Type B pancreatic cell (in vitro differentiated cells): ENCODE results near the gene HOXA7. TPM values are rescaled to one million over a fixed set of nuclear protein-coding genes. Genes with fewer than 3 reads are reported as not detected.
A peak's percentile ranks its signal among the peaks of the same experiment; 100 is the strongest.

Experiments
- DNase-seq: peaks from one replicate; pipeline ENCODE4 v3.0.0; 2021; ENCODE audit warnings: mixed read lengths; ENCODE audit not compliant: unreplicated experiment; ENCODE audit errors: extremely low spot score
- H3K27ac Mint-ChIP-seq: 2 replicates; pipeline ENCODE4 v1.8.0; 2021; ENCODE audit warnings: mild to moderate bottlenecking, mixed read lengths
- H3K27me3 Mint-ChIP-seq: 2 replicates; pipeline ENCODE4 v1.8.0; 2021; ENCODE audit warnings: mixed read lengths
- H3K36me3 Mint-ChIP-seq: 2 replicates; pipeline ENCODE4 v1.8.0; 2021; ENCODE audit warnings: mixed read lengths
- H3K4me1 Mint-ChIP-seq: one replicate; pipeline ENCODE4 v1.8.0; 2021; ENCODE audit warnings: mixed read lengths; ENCODE audit not compliant: unreplicated experiment
- H3K4me3 Mint-ChIP-seq: 2 replicates; pipeline ENCODE4 v1.8.0; 2021; ENCODE audit warnings: mild to moderate bottlenecking, mixed read lengths
- H3K9me3 Mint-ChIP-seq: 2 replicates; pipeline ENCODE4 v1.8.0; 2021; ENCODE audit warnings: mixed read lengths
- CTCF ChIP-seq: fragments of 200-600 bp; sonication (generic); conservative IDR thresholded peaks from 2 replicates; pipeline ENCODE4 v1.5.0; 2021; ENCODE audit warnings: antibody characterized with exemption, mild to moderate bottlenecking
- total RNA-seq: library from RNA; stranded (reverse); gene quantifications from 2 replicates; pipeline ENCODE4 v1.2.1, GENCODE V29; 2021; ENCODE audit warnings: low replicate concordance

Gene HOXA7
- total RNA-seq, 1 donor from 2014 or later, result 6.2 TPM

- Mint-ChIP-seq H3K27ac (no peak within 1 kb of the TSS), H3K27me3 (peaks cover 87% of the 10 kb centered on the region), H3K9me3 (no peaks in the 10 kb centered on the region), H3K4me1 (peaks cover 10% of the 10 kb centered on the region), H3K36me3 (no peaks in the 10 kb centered on the region), H3K4me3 (peak within 1 kb of the TSS; percentile 75)
- TF ChIP-seq CTCF, result no peak
- peak; percentile 70 for DNase-seq
These were observed 17.7 kb upstream of the HOXA7 start, which contains the start of gene HOXA10 for GRCh38 chr7:27173956-27174873. TSS of gene HOXA10 (minus strand) at chr7:27174320. CDS start at chr7:27174306, 14 bp downstream.

GRCh38 chr7:27173511-27173955 lies 17.1 kb upstream of the HOXA7 start:
- no peak overlapping the region for H3K27ac Mint-ChIP-seq
- peaks cover 10% of the 10 kb centered on the region for H3K4me1 Mint-ChIP-seq
- H3K4me3 Mint-ChIP-seq, result no peak overlapping the region

GRCh38 chr7:27172823-27173510 lies 16.5 kb upstream of the HOXA7 start:
- Mint-ChIP-seq H3K27me3 (peaks cover 85% of the 10 kb centered on the region), H3K27ac (no peak overlapping the region), H3K4me1 (peaks cover 15% of the 10 kb centered on the region), H3K4me3 (peak overlapping the region; percentile 47), H3K36me3 (no peaks in the 10 kb centered on the region), H3K9me3 (no peaks in the 10 kb centered on the region)
- no peak for DNase-seq
- TF ChIP-seq CTCF, result no peak

More at GRCh38 chr7:27173511-27173955, 17.1 kb upstream of the HOXA7 start:
- Mint-ChIP-seq H3K9me3 (no peaks in the 10 kb centered on the region), H3K36me3 (no peaks in the 10 kb centered on the region), H3K27me3 (peaks cover 85% of the 10 kb centered on the region)
- DNase-seq, result peak; percentile 70
- no peak for TF ChIP-seq CTCF

GRCh38 chr7:27172315-27172774 lies 15.9 kb upstream of the HOXA7 start:
- H3K4me3 Mint-ChIP-seq, result peak overlapping the region; percentile 84
- H3K9me3 Mint-ChIP-seq, result no peaks in the 10 kb centered on the region
- peak overlapping the region; percentile 39 for H3K27ac Mint-ChIP-seq
- TF ChIP-seq CTCF, result no peak
- H3K36me3 Mint-ChIP-seq, result no peaks in the 10 kb centered on the region
- peaks cover 15% of the 10 kb centered on the region for H3K4me1 Mint-ChIP-seq
- peak; percentile 67 for DNase-seq
- peaks cover 85% of the 10 kb centered on the region for H3K27me3 Mint-ChIP-seq

- no peak for DNase-seq
- peaks cover 15% of the 10 kb centered on the region for H3K4me1 Mint-ChIP-seq
- no peaks in the 10 kb centered on the region for H3K36me3 Mint-ChIP-seq
- H3K27ac Mint-ChIP-seq, result peak overlapping the region; percentile 39
- H3K4me3 Mint-ChIP-seq, result peak overlapping the region; percentile 84
- no peak for TF ChIP-seq CTCF
- peaks cover 85% of the 10 kb centered on the region for H3K27me3 Mint-ChIP-seq
- H3K9me3 Mint-ChIP-seq, result no peaks in the 10 kb centered on the region
These were observed 15.3 kb upstream of the HOXA7 start for GRCh38 chr7:27171637-27172314.
